HepG2 (cell line): ENCODE measurements around the gene CD7. TPM values are rescaled to one million over a fixed set of nuclear protein-coding genes. Genes with fewer than 3 reads are reported as not detected.

Experiments used
- ATAC-seq: fragments of 200-7000 bp; cut with Tn5 transposase; 3 replicates; pipeline ENCODE4 v1.9.1; 2020; ENCODE audit warnings: mild to moderate bottlenecking, moderate library complexity
- BruUV-seq: library from RNA; stranded (reverse); fragments of 400-500 nt; replicated peaks from 2 replicates; lab custom pipeline; 2021; lab: Mats Ljungman, UMichigan
- CTCF ChIA-PET: fragments of 300-600 bp; formaldehyde crosslinking; extraction: SDS; loops from one replicate; lab custom pipeline; 2021; ENCODE audit warnings: low total read pairs, inconsistent platforms, low intra/inter-chr PET ratio; lab: Yijun Ruan, JAX
- POLR2A ChIA-PET: fragments of 350-600 bp; sonication (Branson Sonifier 250); formaldehyde crosslinking; loops from one replicate; lab custom pipeline; 2020; ENCODE audit warnings: antibody characterized with exemption, inconsistent platforms; lab: Yijun Ruan, JAX
- DNase-seq: peaks from one replicate; pipeline ENCODE4 v3.0.0-alpha.2; 2015; ENCODE audit warnings: low spot score
- FAIRE-seq: peaks from 3 replicates; lab custom pipeline; 2011; peaks lifted over from hg19 to GRCh38; lab: Jason Lieb, UNC
- H2AFZ ChIP-seq: one replicate; pipeline ENCODE4 v1.6.1; 2011; ENCODE audit warnings: low read length, inconsistent platforms
- H3K27ac ChIP-seq: fragments of 300-600 bp; 3 replicates; pipeline ENCODE4 v1.8.0; 2011; ENCODE audit warnings: mixed run types, mild to moderate bottlenecking, mixed read lengths, low read length, inconsistent platforms; ENCODE audit not compliant: insufficient read depth; ENCODE audit errors: extremely low read length
- H3K27me3 ChIP-seq, 2 experiments: fragments of 200-600 bp in 1 of 2; 2 replicates in 1 of 2; 3 replicates in 1 of 2; pipeline versions ENCODE4 v1.6.0 to v1.8.0; 2011; ENCODE audit warnings: low read length in 2 of 2, mild to moderate bottlenecking in 2 of 2, moderate library complexity in 2 of 2, inconsistent platforms in 1 of 2; ENCODE audit not compliant: insufficient read depth in 2 of 2, control insufficient read depth in 1 of 2
- H3K36me3 ChIP-seq, 2 experiments: fragments of 200-600 bp in 1 of 2; replicated peaks in 1 of 2; 2 replicates in 1 of 2; 3 replicates in 1 of 2; pipeline versions ENCODE4 v1.5.1 to v1.8.0; 2011; ENCODE audit warnings: low read length in 2 of 2, inconsistent platforms in 1 of 2; ENCODE audit not compliant: insufficient read depth in 2 of 2, control insufficient read depth in 1 of 2
- H3K4me1 ChIP-seq: 2 replicates; pipeline ENCODE4 v1.5.1; 2012; ENCODE audit warnings: low read length, inconsistent platforms; ENCODE audit not compliant: insufficient read depth
- H3K4me2 ChIP-seq: 2 replicates; pipeline ENCODE4 v1.6.0; 2011; ENCODE audit warnings: low read depth, low read length, inconsistent platforms
- H3K4me3 ChIP-seq, 3 experiments: fragments of 200-600 bp in 1 of 3; sonication (generic), shearing (Covaris generic) in 1 of 3; replicated peaks in 1 of 3; 2 replicates each; pipeline ENCODE4 v1.5.1; 2011 to 2016; ENCODE audit warnings: low read length in 3 of 3, inconsistent platforms in 2 of 3, low read depth in 2 of 3, mild to moderate bottlenecking in 2 of 3, control low read depth in 1 of 3, mixed read lengths in 1 of 3; ENCODE audit not compliant: insufficient read depth in 1 of 3
- H3K79me2 ChIP-seq: one replicate; pipeline ENCODE4 v1.6.1; 2011; ENCODE audit warnings: low read length, inconsistent platforms; ENCODE audit not compliant: insufficient read depth
- H3K9ac ChIP-seq: 2 replicates; pipeline ENCODE4 v1.6.0; 2011; ENCODE audit warnings: mild to moderate bottlenecking, low read depth, low read length, inconsistent platforms; ENCODE audit not compliant: insufficient read depth
- H3K9me3 ChIP-seq: 2 replicates; pipeline ENCODE4 v1.5.1; 2012; ENCODE audit warnings: mild to moderate bottlenecking, low read length
- H4K20me1 ChIP-seq: 2 replicates; pipeline ENCODE4 v1.6.0; 2011; ENCODE audit warnings: inconsistent platforms, mild to moderate bottlenecking, low read length, moderate library complexity; ENCODE audit not compliant: insufficient read depth
- ETV6 ChIP-seq: sonication (generic); formaldehyde crosslinking; conservative IDR thresholded peaks from 2 replicates; pipeline ENCODE4 v1.4.0; 2020; ENCODE audit warnings: missing genetic modification reagents
- IKZF4 ChIP-seq: sonication (generic); formaldehyde crosslinking; IDR thresholded peaks from 2 replicates; pipeline ENCODE4 v1.5.1; 2020; ENCODE audit warnings: borderline replicate concordance, mild to moderate bottlenecking, low read depth, missing genetic modification reagents; ENCODE audit errors: not compliant biosample characterization
- MNT ChIP-seq: fragments of 450-650 bp; IDR thresholded peaks from 2 replicates; pipeline ENCODE4 v1.6.1; 2016
- MXD4 ChIP-seq: IDR thresholded peaks from 2 replicates; pipeline ENCODE4 v1.6.1; 2016; ENCODE audit warnings: mild to moderate bottlenecking, missing biosample characterization, missing genetic modification reagents
- PTBP1 ChIP-seq: fragments of 200-400 bp; formaldehyde crosslinking; IDR thresholded peaks from 2 replicates; pipeline ENCODE4 v1.6.1; 2018; ENCODE audit warnings: low read length, low read depth; ENCODE audit not compliant: poor library complexity, severe bottlenecking
- SMYD3 ChIP-seq: sonication (generic); formaldehyde crosslinking; IDR thresholded peaks from 2 replicates; pipeline ENCODE4 v1.8.1; 2023; ENCODE audit warnings: mild to moderate bottlenecking, missing genetic modification reagents
- SRSF9 ChIP-seq: fragments of 200-400 bp; formaldehyde crosslinking; IDR thresholded peaks from 2 replicates; pipeline ENCODE4 v1.6.1; 2018; ENCODE audit warnings: borderline replicate concordance, mild to moderate bottlenecking, low read depth, low read length; ENCODE audit not compliant: insufficient read depth, poor library complexity, severe bottlenecking
- ZFP41 ChIP-seq: sonication (generic); formaldehyde crosslinking; IDR thresholded peaks from 2 replicates; pipeline ENCODE4 v1.4.0; 2020; ENCODE audit warnings: mild to moderate bottlenecking, missing genetic modification reagents, borderline replicate concordance
- ZFX ChIP-seq: sonication (generic); formaldehyde crosslinking; IDR thresholded peaks from 2 replicates; pipeline ENCODE4 v1.4.0; 2020; ENCODE audit warnings: mild to moderate bottlenecking, low read depth, missing genetic modification reagents, moderate library complexity
- ZNF552 ChIP-seq: sonication (generic); formaldehyde crosslinking; IDR thresholded peaks from 2 replicates; pipeline ENCODE4 v1.9.0; 2022; ENCODE audit warnings: missing genetic modification reagents, mild to moderate bottlenecking, borderline replicate concordance
- ZNF557 ChIP-seq: sonication (generic); formaldehyde crosslinking; IDR thresholded peaks from 2 replicates; pipeline ENCODE4 v1.4.0; 2020; ENCODE audit warnings: missing genetic modification reagents
- ZNF652 ChIP-seq: IDR thresholded peaks from 2 replicates; pipeline ENCODE4 v1.6.1; 2016; ENCODE audit warnings: low read depth, borderline replicate concordance
- ZNF678 ChIP-seq: sonication (generic); formaldehyde crosslinking; IDR thresholded peaks from 2 replicates; pipeline ENCODE4 v1.4.0; 2020; ENCODE audit warnings: mild to moderate bottlenecking, missing genetic modification reagents
- ZNF749 ChIP-seq: sonication (generic); formaldehyde crosslinking; IDR thresholded peaks from 2 replicates; pipeline ENCODE4 v1.8.0; 2022; ENCODE audit warnings: mild to moderate bottlenecking, missing genetic modification reagents, moderate library complexity, borderline replicate concordance
- ZNF878 ChIP-seq: sonication (generic); formaldehyde crosslinking; IDR thresholded peaks from 2 replicates; pipeline ENCODE4 v1.8.1; 2023; ENCODE audit warnings: mild to moderate bottlenecking, missing genetic modification reagents, moderate library complexity
- ZZZ3 ChIP-seq: sonication (generic); formaldehyde crosslinking; IDR thresholded peaks from 2 replicates; pipeline ENCODE4 v1.4.0; 2020; ENCODE audit warnings: missing genetic modification reagents, mild to moderate bottlenecking, borderline replicate concordance
- WGBS: methylation state at CpG from one replicate; pipeline ENCODE4 v1.1.6; 2017; ENCODE audit warnings: low lambda C conversion rate; 5-methylcytosine and 5-hydroxymethylcytosine counted together
- in situ Hi-C: cut with HindIII; loops from 2 replicates; pipeline ENCODE4 v1.10.0; 2017; ENCODE audit warnings: low pct_unique_long_range_greater_than_20kb; ENCODE audit not compliant: extremely low pct_ligation_motif_present
- intact Hi-C: fragments of 100-400 bp; cut with micrococcal nuclease; formaldehyde crosslinking; loops from one replicate; pipeline ENCODE4 v1.10.0; 2022; ENCODE audit not compliant: unreplicated experiment
- polyA plus RNA-seq, 8 experiments: library from polyadenylated mRNA; depleted of rRNA in 3 of 8; stranded (reverse) in 7 of 8; unstranded in 1 of 8; fragments of >200 nt; fragmentation: Illumina TruSeq in 4 of 8; extraction: Trizol in 4 of 8; gene quantifications; 2 replicates each; pipeline versions ENCODE4 v1.2.1 to v1.2.3, GENCODE V29; 2011 to 2016; ENCODE audit warnings: low read depth in 4 of 8, missing spikeins in 1 of 8, mixed read lengths in 1 of 8; ENCODE audit not compliant: insufficient read depth in 1 of 8
- total RNA-seq, 5 experiments: library from RNA; depleted of rRNA; stranded (reverse); fragments of >200 nt; fragmentation: Illumina TruSeq; extraction: Trizol; gene quantifications; 2 replicates each; pipeline ENCODE4 v1.2.3, GENCODE V29; 2016; ENCODE audit warnings: low read depth in 1 of 5
- TF ChIP-seq, protein P1 (sequence below): sonication (generic); formaldehyde crosslinking; IDR thresholded peaks from 2 replicates; pipeline ENCODE4 v1.4.0; 2020; ENCODE audit warnings: missing genetic modification reagents, mild to moderate bottlenecking, borderline replicate concordance
- TF ChIP-seq, protein P2 (sequence below): sonication (generic); formaldehyde crosslinking; IDR thresholded peaks from 2 replicates; pipeline ENCODE4 v1.8.0; 2022; ENCODE audit warnings: mild to moderate bottlenecking, missing genetic modification reagents; ENCODE audit not compliant: insufficient replicate concordance

Gene CD7
- total and polyA plus RNA-seq, 2 of the 13 experiments (the other 11 are each of a cell fraction or from before 2014, with no cell fraction given), result 67.6 to 76.4 TPM

DNA sequence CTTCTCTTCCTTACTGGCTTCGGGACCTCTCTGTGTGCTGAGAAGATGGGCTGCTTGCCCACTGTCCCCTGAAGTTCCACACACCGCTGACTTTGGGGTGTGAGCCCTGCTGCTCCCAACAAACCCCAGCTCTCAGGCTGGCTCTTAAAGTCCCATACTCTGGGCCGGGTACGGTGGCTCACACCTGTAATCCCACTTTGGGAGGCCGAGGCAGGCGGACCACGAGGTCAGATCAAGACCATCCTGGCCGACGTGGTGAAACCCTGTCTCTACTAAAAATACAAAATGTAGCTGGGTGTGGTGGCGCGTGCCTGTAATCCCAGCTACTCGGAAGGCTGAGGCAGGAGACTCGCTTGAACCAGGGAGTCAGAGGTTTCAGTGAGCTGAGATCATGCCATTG, 17.2 kb downstream of the CD7 start:
- WGBS, result 64% methylated on average over 13 of the region's 13 CpGs
- no peaks in the 10 kb centered on the region for H3K79me2 ChIP-seq
- ATAC-seq (no peak), DNase-seq (no peak), FAIRE-seq (no peak)
- peaks cover 100% of the 10 kb centered on the region for H3K4me1 ChIP-seq
- H3K4me2 ChIP-seq, result peak overlapping the region; percentile 99
- no peaks in the 10 kb centered on the region for H4K20me1 ChIP-seq
- POLR2A ChIA-PET, result interaction anchor here (0.8 to 12.8 kb wide), 14 partner anchors 8 to 72 kb away, joined by 3 to 270 read pairs (median 20); partner anchors contain the start of genes CD7, CSNK1D and SECTM1
- no peak overlapping the region for H2AFZ ChIP-seq
- peak overlapping the region in 1 of 3 experiments; percentile 3; a peak in 1 of 6 replicates for H3K4me3 ChIP-seq
- no peak overlapping the region for H3K27ac ChIP-seq
- H3K36me3 ChIP-seq, result no peaks in the 10 kb centered on the region
- H3K27me3 ChIP-seq, result no peaks in the 10 kb centered on the region
- H3K9me3 ChIP-seq, result no peaks in the 10 kb centered on the region
- in situ Hi-C loops, result no loop called here
- CTCF ChIA-PET, result interaction anchor here (0.7 to 2.7 kb wide), 3 partner anchors 17 to 64 kb away, joined by 3 to 26 read pairs (median 3); partner anchors contain the start of gene CD7
- intact Hi-C loops, result loop anchor here (2.0 to 5.0 kb wide), 3 partner anchors 21 to 51 kb away; no protein-coding TSS in a partner anchor
- H3K9ac ChIP-seq, result 0 out of 2 replicates have a peak overlapping the region, but pooled peaks have one; percentile 1
- no TSS peak for BruUV-seq
- no peak for TF ChIP-seq ZFX (CRISPR knock-in tag)
- TF ChIP-seq, protein P1, sequence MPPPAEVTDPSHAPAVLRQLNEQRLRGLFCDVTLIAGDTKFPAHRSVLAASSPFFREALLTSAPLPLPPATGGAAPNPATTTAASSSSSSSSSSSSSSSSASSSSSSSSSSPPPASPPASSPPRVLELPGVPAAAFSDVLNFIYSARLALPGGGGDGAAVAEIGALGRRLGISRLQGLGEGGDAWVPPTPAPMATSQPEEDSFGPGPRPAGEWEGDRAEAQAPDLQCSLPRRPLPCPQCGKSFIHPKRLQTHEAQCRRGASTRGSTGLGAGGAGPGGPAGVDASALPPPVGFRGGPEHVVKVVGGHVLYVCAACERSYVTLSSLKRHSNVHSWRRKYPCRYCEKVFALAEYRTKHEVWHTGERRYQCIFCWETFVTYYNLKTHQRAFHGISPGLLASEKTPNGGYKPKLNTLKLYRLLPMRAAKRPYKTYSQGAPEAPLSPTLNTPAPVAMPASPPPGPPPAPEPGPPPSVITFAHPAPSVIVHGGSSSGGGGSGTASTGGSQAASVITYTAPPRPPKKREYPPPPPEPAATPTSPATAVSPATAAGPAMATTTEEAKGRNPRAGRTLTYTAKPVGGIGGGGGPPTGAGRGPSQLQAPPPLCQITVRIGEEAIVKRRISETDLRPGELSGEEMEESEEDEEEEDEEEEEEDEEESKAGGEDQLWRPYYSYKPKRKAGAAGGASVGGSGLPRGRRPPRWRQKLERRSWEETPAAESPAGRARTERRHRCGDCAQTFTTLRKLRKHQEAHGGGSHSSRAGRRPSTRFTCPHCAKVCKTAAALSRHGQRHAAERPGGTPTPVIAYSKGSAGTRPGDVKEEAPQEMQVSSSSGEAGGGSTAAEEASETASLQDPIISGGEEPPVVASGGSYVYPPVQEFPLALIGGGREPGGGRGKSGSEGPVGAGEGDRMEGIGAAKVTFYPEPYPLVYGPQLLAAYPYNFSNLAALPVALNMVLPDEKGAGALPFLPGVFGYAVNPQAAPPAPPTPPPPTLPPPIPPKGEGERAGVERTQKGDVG (CRISPR knock-in tag), result 0 out of 2 replicates have a peak, but pooled peaks have one; percentile 0
- no peak for TF ChIP-seq ZNF878
- TF ChIP-seq IKZF4 (CRISPR knock-in tag), result peak; percentile 16
- 0 out of 2 replicates have a peak, but pooled peaks have one; percentile 3 for TF ChIP-seq ZZZ3 (CRISPR knock-in tag)
- TF ChIP-seq, protein P2, sequence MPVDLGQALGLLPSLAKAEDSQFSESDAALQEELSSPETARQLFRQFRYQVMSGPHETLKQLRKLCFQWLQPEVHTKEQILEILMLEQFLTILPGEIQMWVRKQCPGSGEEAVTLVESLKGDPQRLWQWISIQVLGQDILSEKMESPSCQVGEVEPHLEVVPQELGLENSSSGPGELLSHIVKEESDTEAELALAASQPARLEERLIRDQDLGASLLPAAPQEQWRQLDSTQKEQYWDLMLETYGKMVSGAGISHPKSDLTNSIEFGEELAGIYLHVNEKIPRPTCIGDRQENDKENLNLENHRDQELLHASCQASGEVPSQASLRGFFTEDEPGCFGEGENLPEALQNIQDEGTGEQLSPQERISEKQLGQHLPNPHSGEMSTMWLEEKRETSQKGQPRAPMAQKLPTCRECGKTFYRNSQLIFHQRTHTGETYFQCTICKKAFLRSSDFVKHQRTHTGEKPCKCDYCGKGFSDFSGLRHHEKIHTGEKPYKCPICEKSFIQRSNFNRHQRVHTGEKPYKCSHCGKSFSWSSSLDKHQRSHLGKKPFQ (CRISPR knock-in tag), result no peak
- no peak for TF ChIP-seq PTBP1
- TF ChIP-seq MXD4 (CRISPR knock-in tag), result 0 out of 2 replicates have a peak, but pooled peaks have one; percentile 10
- TF ChIP-seq ETV6 (CRISPR knock-in tag), result no peak
- no peak for TF ChIP-seq ZFP41 (CRISPR knock-in tag)
- TF ChIP-seq ZNF678 (CRISPR knock-in tag), result no peak
- no peak for TF ChIP-seq ZNF557
- TF ChIP-seq SRSF9, result no peak
- no peak for TF ChIP-seq SMYD3
- 0 out of 2 replicates have a peak, but pooled peaks have one; percentile 11 for TF ChIP-seq ZNF552 (CRISPR knock-in tag)
- TF ChIP-seq MNT, result no peak
- no peak for TF ChIP-seq ZNF652 (CRISPR knock-in tag)
- no peak for TF ChIP-seq ZNF749 (CRISPR knock-in tag)
